Smooth muscle cell of the brain vasculature (primary cell): ENCODE data around the gene SUSD1.
"Not testable (repeated sequence)": the region's sequence is repeated elsewhere in the genome, so short reads cannot be mapped to it uniquely, and the experiment has no call there.

Experiments used
- DNase-seq: peaks from one replicate; pipeline ENCODE4 v3.0.0-alpha.2; 2012; ENCODE audit warnings: low read depth, low spot score

SUSD1 gene

DNA sequence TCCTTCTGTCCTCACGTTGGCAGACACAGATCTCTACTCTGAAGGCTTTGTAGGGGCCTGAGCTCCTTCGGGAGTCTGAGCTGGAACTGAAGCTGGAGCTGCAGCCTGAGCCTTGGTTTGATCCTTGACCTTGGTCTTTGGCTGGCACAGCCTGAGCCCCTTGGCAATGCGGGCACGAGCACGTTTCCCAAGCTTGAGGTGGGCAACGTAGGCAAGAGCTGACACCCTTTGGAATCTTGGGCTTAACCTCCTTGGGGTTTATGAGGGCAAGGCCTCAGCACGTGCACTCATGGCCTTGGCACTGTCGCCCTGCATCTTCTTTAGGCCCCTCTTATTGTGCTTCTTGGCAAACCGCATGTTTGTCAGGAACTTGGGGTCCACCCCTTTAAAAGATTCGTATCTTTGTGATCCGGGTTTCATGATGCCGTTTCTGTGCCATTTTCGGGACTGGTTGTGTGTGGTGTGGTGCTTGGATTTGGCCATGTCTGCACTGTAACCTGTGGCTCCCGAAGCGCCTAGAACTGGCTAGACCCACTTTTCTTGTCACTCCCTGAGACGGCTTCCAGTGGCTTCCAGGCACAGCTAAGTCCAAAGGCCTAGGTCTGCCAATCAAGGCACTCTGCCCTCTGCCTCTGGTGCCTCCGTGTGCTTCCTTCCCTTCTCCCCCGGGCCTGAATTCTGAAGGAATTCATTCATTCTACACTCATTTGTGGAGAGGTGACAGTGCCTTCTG, 1.4 kb downstream of the SUSD1 start:
- DNase-seq = no peak

- DNase-seq = no peak
Measured at GRCh38 chr9:112170968-112171367, 4.1 kb downstream of the SUSD1 start.

DNA sequence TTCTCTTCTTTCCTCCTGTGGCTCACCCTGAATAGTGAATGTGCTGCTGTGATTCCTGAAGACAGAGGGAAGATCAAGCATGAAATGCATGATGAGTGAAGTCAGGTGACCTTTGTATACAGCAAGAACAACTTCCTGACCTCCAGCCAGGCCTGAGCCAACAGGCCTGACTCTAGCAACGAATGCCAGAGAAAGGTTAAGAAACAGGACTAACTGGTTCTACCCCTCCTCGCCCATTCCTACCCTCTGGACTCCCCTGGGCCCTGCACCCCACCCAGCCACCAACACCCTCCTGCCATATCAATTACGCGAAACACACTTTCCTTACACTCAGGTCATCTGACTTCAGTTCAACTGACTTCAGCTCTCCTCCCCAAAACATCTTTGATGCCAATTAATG, 4.9 kb downstream of the SUSD1 start:
- no peak for DNase-seq

DNA sequence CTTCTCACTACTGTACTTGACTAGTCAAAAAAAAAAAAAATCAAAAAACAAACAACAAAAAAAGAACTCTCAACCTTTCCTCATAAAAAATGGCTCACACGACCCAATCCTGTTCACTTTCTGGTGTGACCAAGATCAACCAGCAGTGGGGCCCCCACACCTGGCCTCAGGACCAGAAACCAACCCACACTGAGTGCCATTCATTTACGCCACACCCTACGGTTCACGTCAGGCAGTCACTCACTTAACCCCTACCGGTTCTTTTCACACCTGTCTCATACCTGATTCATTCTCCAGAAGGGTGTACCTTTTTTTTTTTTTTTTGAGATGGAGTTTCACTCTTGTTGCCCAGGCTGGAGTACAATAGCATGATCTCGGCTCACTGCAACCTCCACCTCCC, 5.7 kb downstream of the SUSD1 start:
- DNase-seq = no peak

DNA sequence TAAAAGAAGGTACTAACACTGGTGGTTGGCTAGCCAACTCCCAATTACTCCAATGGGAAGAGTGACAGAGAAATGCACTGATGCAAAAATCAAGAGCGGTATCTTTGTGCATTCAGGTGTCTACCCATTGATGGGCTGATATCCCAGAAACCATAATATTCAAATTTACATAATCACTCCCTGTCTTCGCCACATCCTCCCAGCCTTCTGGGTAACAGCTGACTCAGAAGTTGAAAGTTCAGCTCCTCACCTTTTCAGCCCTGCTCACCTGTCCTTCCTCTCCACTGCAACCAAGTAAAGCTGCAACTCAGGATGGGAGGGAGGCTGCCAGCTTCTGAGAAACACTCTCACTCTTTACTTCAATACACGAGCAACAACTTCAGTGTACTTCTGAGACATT, 6.9 kb downstream of the SUSD1 start:
- DNase-seq = no peak

- no peak for DNase-seq
Measured at GRCh38 chr9:112166176-112167140, 8.6 kb downstream of the SUSD1 start.

DNA sequence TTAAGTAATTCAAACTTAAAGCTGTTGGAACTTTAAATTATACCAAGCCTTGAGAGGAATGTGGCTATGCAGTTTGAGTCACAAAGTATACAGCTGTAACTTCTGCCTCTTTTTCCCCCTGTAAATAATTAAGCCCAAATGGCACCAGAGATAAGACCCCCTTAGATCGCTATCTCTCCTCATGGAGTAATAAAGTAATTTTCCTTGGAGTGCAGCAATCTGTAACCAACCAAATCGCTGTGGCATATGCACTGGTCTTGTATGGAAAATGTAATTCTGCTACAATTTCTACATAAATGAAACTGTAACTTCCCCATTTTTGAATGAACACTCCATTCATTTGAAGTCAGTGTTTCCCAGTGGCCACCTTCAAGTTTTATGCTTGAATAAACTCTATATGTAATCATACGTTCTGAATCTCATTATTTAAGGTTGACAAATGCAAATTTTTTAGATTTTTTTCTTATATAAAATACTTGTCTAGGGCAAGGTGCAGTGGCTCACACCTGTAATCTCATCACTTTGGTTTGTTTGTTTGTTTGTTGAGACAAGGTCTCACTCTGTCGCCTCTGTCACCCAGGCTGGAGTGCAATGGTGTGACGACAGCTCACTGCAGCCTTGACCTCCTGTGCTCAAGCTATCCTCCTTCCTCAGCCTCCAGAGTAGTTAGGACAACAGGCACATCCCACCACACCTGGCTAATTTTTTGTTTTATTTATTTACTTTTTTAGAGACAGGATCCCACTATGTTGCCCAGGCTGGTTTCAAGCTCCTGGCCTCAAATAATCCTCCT, 12.3 kb downstream of the SUSD1 start:
- DNase-seq = no peak

- DNase-seq = no peak
Measured at GRCh38 chr9:112159781-112160180, 15.3 kb downstream of the SUSD1 start.

DNA sequence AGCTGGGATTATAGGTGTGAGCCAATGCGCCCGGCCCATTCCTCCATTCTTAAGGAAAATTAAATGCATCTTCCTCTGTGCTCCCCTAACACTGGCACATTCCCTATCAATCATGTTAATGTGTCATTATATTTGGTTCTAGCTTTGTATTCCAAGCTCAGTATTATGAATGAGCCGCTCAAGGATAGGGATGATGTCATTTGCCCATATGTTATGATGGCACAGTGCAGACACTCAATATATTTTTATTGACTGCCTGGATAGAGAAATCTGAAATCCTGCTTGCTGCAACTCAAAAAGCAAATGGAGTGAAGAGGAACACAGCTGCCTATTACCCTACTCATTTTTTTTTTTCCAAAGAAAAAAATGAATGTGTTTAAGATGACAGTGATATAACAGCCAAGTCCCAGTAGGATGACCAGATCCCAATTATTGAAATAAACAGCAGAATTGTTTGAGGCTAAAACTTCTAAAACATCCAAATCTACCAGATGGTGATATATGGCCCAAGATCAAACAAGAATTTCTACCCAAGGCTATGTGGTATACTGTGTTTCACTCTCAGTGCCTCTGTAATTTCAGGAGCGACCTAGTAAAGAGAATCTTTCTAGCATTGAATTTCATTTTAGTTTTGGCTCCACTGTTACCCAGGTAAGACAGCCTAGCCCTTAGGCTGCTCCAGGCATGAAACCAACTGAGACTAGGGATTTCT, 16.3 kb downstream of the SUSD1 start:
- DNase-seq = no peak

- no peak for DNase-seq
Measured at GRCh38 chr9:112157961-112158360, 17.1 kb downstream of the SUSD1 start.

GRCh38 chr9:112157087-112157486, 18.0 kb downstream of the SUSD1 start:
- no peak for DNase-seq

DNA sequence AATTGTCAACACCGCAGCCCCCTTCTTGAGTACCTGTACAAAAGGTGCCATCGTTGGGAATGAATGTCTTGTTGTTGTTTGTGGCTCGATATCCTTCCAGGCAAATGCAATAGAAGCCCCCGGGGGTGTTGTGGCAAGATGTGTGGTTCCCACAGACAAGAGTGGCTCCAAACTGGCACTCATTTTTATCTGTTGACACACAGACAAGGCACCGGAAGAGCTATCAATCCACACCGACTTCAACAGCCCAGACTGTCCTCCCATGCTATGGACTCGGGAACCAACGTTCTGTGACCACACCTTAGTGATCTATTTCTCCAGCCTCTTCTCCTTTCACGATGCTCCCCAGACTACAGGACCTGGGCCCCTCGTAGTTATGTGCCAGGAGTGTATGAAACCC, 25.9 kb downstream of the SUSD1 start:
- no peak for DNase-seq

GRCh38 chr9:112145886-112146285, 29.2 kb downstream of the SUSD1 start:
- DNase-seq = no peak

GRCh38 chr9:112144807-112145206, 30.3 kb downstream of the SUSD1 start:
- DNase-seq = no peak

DNA sequence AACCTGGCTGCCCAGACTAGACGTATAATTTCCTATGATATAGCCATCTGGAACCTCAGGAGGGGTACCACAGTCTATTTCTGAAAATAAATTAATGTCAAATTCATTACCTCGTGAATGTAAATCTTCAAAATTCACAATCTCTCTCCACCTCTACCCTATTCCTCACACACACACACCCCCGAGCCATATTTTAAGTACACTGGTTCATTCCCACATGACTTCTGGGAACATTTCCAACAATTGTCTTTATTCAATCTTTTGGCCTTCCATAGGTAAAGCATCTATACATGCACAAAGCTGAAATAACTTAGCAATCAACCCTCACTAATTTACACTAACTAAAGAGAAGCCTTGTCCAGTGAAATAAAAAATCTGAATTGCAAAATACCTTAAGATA, 32.7 kb downstream of the SUSD1 start:
- no peak for DNase-seq

DNA sequence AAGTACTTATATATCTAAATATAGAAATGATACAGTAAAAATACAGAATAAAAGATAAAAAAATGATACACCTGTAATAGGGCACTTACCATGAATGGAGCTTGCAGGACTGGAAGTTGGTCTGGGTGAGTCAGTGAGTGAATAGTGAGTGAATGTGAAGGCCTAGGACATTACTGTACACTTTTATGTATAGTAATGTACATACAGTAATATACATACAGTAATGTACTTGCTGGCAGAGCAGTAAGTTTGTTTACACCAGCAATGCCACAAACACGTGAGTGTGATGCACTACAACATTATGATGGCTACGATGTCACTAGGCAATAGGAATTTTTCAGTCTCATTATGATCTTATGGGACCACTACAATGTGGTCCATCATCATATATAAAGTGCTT, 34.2 kb downstream of the SUSD1 start:
- no peak for DNase-seq

DNA sequence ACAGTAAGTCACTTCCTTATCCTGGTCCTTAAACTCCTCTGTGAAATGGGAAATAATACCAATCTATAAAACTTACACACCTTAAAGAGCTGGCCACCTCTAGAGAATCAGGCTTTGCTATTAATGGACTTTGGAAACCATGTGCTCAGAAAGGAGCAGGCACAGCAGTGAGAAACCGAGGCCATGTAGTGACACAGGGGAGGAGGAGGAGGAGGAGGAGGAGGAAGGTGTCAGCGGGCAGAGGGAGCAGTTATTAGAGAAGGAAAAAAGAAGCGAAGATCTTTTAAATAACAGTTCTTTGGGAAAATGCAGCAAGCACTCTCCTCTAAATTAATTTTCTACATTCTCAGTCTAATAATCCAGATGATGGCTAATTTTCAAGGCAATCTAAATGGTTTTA, 38.0 kb downstream of the SUSD1 start:
- no peak for DNase-seq

DNA sequence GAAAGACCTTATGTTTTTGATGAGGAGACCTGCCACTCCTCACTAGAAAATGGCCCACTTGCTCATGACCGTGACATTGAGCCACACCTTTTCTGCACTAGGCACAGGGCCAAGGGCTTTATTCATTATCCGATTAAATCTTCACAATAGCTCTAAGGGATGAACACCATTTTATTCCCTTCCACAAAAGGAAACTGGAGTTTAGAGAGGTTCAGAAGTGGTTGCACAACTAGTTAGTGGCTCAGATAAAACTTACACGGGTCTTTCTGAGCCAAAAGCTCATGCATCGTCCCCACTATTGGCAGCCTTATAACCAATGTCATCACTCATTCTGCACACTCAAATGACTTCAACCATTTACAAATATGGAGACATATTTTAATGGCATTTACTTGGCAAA, 39.4 kb downstream of the SUSD1 start:
- no peak for DNase-seq

- DNase-seq = not testable (repeated sequence)
Measured at GRCh38 chr9:112133806-112134205, 41.3 kb downstream of the SUSD1 start.

DNA sequence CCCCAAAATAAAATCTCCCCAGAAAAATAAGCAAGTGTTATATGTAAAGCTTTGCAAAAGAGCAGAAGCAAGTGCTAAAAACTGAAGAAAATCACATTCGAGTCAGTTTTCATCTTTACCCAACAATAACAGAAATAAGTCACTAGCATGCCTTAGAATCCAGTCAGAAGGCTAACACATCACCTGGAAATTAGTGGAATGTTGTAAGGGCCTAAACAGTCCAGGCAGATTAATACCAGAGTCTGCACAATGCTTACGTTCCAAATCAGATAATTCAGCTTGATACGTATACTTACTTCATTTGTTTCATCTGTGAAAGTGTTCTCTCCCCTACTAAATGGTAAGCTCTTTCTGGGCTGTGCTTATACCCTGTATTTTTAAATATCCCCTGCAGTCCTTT, 42.7 kb downstream of the SUSD1 start:
- no peak for DNase-seq

- DNase-seq = no peak
Measured at GRCh38 chr9:112130997-112131396, 44.1 kb downstream of the SUSD1 start.
